Neural crest cell (in vitro differentiated cells): ENCODE results near the gene GLG1. TPM values are rescaled to one million over a fixed set of nuclear protein-coding genes. Genes with fewer than 3 reads are reported as not detected.

ENCODE experiments used
- DNase-seq: peaks from one replicate; pipeline ENCODE4 v3.0.0; 2021; ENCODE audit warnings: low read depth, mixed read lengths, low spot score
- H3K27ac Mint-ChIP-seq: one replicate; pipeline ENCODE4 v1.8.0; 2021; ENCODE audit warnings: mild to moderate bottlenecking, mixed read lengths; ENCODE audit not compliant: unreplicated experiment
- H3K27me3 Mint-ChIP-seq: 2 replicates; pipeline ENCODE4 v1.8.0; 2021; ENCODE audit warnings: low read depth, mild to moderate bottlenecking, mixed read lengths
- H3K36me3 Mint-ChIP-seq: 2 replicates; pipeline ENCODE4 v1.8.0; 2021; ENCODE audit warnings: low read depth, mild to moderate bottlenecking, mixed read lengths
- H3K4me1 Mint-ChIP-seq: 2 replicates; pipeline ENCODE4 v1.8.0; 2021; ENCODE audit warnings: mixed read lengths
- H3K4me3 Mint-ChIP-seq: one replicate; pipeline ENCODE4 v1.8.0; 2021; ENCODE audit warnings: mild to moderate bottlenecking, mixed read lengths
- H3K9me3 Mint-ChIP-seq: 2 replicates; pipeline ENCODE4 v1.8.0; 2021; ENCODE audit warnings: mixed read lengths
- CTCF ChIP-seq: fragments of 200-600 bp; sonication (generic); conservative IDR thresholded peaks from 2 replicates; pipeline ENCODE4 v1.5.0; 2021; ENCODE audit warnings: antibody characterized with exemption, mild to moderate bottlenecking
- total RNA-seq: library from RNA; stranded (reverse); gene quantifications from 2 replicates; pipeline ENCODE4 v1.2.1, GENCODE V29; 2021

The GLG1 gene
- total RNA-seq, 1 donor from 2014 or later, result 117 TPM

- no peak for TF ChIP-seq CTCF
These were observed 26.8 kb upstream of the GLG1 start for GRCh38 chr16:74633686-74634085.

GRCh38 chr16:74627506-74628220 is 20.7 kb upstream of the GLG1 start:
- H3K4me3 Mint-ChIP-seq, result no peak overlapping the region
- peaks cover 4% of the 10 kb centered on the region for H3K4me1 Mint-ChIP-seq
- H3K9me3 Mint-ChIP-seq, result no peaks in the 10 kb centered on the region
- no peak for TF ChIP-seq CTCF
- peaks cover 12% of the 10 kb centered on the region for H3K36me3 Mint-ChIP-seq
- DNase-seq, result no peak
- H3K27me3 Mint-ChIP-seq, result no peaks in the 10 kb centered on the region
- no peak overlapping the region for H3K27ac Mint-ChIP-seq

More at GRCh38 chr16:74633686-74634085, 26.8 kb upstream of the GLG1 start:
- Mint-ChIP-seq H3K4me1 (no peaks in the 10 kb centered on the region), H3K27ac (no peak overlapping the region), H3K36me3 (peaks cover 11% of the 10 kb centered on the region), H3K9me3 (no peaks in the 10 kb centered on the region), H3K4me3 (no peak overlapping the region), H3K27me3 (no peaks in the 10 kb centered on the region)
- no peak for DNase-seq

GRCh38 chr16:74626741-74627416 is 20.0 kb upstream of the GLG1 start:
- Mint-ChIP-seq H3K27ac (no peak overlapping the region), H3K4me3 (no peak overlapping the region), H3K27me3 (no peaks in the 10 kb centered on the region), H3K4me1 (peaks cover 4% of the 10 kb centered on the region), H3K36me3 (peaks cover 14% of the 10 kb centered on the region), H3K9me3 (no peaks in the 10 kb centered on the region)
- DNase-seq, result no peak
- TF ChIP-seq CTCF, result no peak

- peaks cover 14% of the 10 kb centered on the region for H3K36me3 Mint-ChIP-seq
- H3K4me1 Mint-ChIP-seq, result peaks cover 4% of the 10 kb centered on the region
- DNase-seq, result no peak
- H3K27me3 Mint-ChIP-seq, result no peaks in the 10 kb centered on the region
- no peaks in the 10 kb centered on the region for H3K9me3 Mint-ChIP-seq
- TF ChIP-seq CTCF, result no peak
- H3K27ac Mint-ChIP-seq, result no peak overlapping the region
- H3K4me3 Mint-ChIP-seq, result no peak overlapping the region
These were observed 18.8 kb upstream of the GLG1 start for GRCh38 chr16:74625500-74626350.

GRCh38 chr16:74623839-74624235 is 16.9 kb upstream of the GLG1 start:
- Mint-ChIP-seq H3K27me3 (no peaks in the 10 kb centered on the region), H3K9me3 (no peaks in the 10 kb centered on the region), H3K27ac (peak overlapping the region; percentile 83), H3K36me3 (peaks cover 9% of the 10 kb centered on the region), H3K4me1 (peaks cover 4% of the 10 kb centered on the region), H3K4me3 (no peak overlapping the region)
- no peak for TF ChIP-seq CTCF
- DNase-seq, result no peak
